Measurements from ENCODE around the gene ORC2.
"Not testable (repeated sequence)": the region's sequence is repeated elsewhere in the genome, so short reads cannot be mapped to it uniquely, and the experiment has no call there.

ORC2 gene

GRCh38 chr2:200963124-200963917 lies at the start of gene ORC2:
ORC2 (minus strand) TSS chr2:200963660; CDS start chr2:200958123, 5,537 bp downstream.
- DNase-seq, result peak; percentile 90

GRCh38 chr2:201008296-201008829 lies 44.9 kb upstream of the ORC2 start:
- no peak for DNase-seq

GRCh38 chr2:201007584-201007998 lies 44.1 kb upstream of the ORC2 start:
- no peak for DNase-seq

- no peak for DNase-seq
These were observed 43.2 kb upstream of the ORC2 start for GRCh38 chr2:201006704-201007103.

- DNase-seq, result no peak
These were observed 40.9 kb upstream of the ORC2 start for GRCh38 chr2:201004370-201004769.

GRCh38 chr2:200993097-200993496 lies 29.6 kb upstream of the ORC2 start:
- no peak for DNase-seq

GRCh38 chr2:200987137-200987536 lies 23.7 kb upstream of the ORC2 start:
- DNase-seq, result no peak

- DNase-seq, result no peak
These were observed 22.3 kb upstream of the ORC2 start for GRCh38 chr2:200985799-200986198.

- DNase-seq, result no peak
These were observed 13.2 kb upstream of the ORC2 start for GRCh38 chr2:200976710-200977109.

GRCh38 chr2:200975672-200976071 lies 12.2 kb upstream of the ORC2 start:
- DNase-seq, result no peak

- DNase-seq, result not testable (repeated sequence)
These were observed 6.6 kb upstream of the ORC2 start for GRCh38 chr2:200970057-200970456.

- no peak for DNase-seq
These were observed 5.3 kb upstream of the ORC2 start for GRCh38 chr2:200968735-200969134.

GRCh38 chr2:200968162-200968561 lies 4.7 kb upstream of the ORC2 start:
- DNase-seq, result no peak

GRCh38 chr2:200966770-200967169 lies 3.3 kb upstream of the ORC2 start:
- no peak for DNase-seq

GRCh38 chr2:200964498-200964897 lies 1.0 kb upstream of the ORC2 start:
- DNase-seq, result no peak

GRCh38 chr2:200963918-200964252 lies 425 bp upstream of the ORC2 start:
- not testable (repeated sequence) for DNase-seq

GRCh38 chr2:200962811-200963123 lies 693 bp downstream of the ORC2 start:
- DNase-seq, result no peak

GRCh38 chr2:200961674-200962073 lies 1.8 kb downstream of the ORC2 start:
- no peak for DNase-seq

- DNase-seq, result no peak
These were observed 13.1 kb downstream of the ORC2 start for GRCh38 chr2:200950378-200950777.

- no peak for DNase-seq
These were observed 18.1 kb downstream of the ORC2 start for GRCh38 chr2:200945395-200945729.

GRCh38 chr2:200944467-200945394 lies 18.7 kb downstream of the ORC2 start:
- DNase-seq, result peak; percentile 84

GRCh38 chr2:200943527-200944105 lies 19.8 kb downstream of the ORC2 start:
- DNase-seq, result no peak

- DNase-seq, result no peak
These were observed 23.6 kb downstream of the ORC2 start for GRCh38 chr2:200939832-200940231.
